ENCODE results near the gene SPHKAP.

DNA sequence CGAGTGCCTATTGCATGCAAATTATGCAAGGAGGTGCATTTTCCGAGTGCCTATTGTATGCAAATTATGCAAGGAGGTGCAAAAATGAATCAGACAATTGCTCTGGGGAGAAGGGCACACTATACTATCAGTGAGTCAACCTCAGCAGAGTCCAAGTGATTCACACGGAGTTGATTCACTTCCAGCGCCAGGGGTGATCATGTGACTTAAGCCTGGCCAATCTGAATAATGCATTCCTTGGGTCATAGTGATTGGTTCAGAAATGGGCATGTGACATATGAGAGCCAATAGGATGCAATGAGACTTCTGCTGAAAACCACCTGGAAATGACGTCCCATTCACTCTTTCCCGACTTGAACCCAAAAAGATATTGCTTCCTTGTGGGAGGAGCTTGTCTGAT lies 157.9 kb downstream of the SPHKAP start:
- TF ChIP-seq, protein P1, sequence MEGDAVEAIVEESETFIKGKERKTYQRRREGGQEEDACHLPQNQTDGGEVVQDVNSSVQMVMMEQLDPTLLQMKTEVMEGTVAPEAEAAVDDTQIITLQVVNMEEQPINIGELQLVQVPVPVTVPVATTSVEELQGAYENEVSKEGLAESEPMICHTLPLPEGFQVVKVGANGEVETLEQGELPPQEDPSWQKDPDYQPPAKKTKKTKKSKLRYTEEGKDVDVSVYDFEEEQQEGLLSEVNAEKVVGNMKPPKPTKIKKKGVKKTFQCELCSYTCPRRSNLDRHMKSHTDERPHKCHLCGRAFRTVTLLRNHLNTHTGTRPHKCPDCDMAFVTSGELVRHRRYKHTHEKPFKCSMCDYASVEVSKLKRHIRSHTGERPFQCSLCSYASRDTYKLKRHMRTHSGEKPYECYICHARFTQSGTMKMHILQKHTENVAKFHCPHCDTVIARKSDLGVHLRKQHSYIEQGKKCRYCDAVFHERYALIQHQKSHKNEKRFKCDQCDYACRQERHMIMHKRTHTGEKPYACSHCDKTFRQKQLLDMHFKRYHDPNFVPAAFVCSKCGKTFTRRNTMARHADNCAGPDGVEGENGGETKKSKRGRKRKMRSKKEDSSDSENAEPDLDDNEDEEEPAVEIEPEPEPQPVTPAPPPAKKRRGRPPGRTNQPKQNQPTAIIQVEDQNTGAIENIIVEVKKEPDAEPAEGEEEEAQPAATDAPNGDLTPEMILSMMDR (IDR thresholded peaks at IDR 0.05), result no peak
- TF ChIP-seq FOXM1 (IDR thresholded peaks at IDR 0.05; ENCODE audit: low read depth) (no peak), YY1 (IDR thresholded peaks at IDR 0.05; ENCODE audit: low read depth) (no peak)
- TF ChIP-seq, protein P2, sequence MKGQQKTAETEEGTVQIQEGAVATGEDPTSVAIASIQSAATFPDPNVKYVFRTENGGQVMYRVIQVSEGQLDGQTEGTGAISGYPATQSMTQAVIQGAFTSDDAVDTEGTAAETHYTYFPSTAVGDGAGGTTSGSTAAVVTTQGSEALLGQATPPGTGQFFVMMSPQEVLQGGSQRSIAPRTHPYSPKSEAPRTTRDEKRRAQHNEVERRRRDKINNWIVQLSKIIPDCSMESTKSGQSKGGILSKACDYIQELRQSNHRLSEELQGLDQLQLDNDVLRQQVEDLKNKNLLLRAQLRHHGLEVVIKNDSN (IDR thresholded peaks at IDR 0.05; ENCODE audit: borderline replicate concordance, low read depth), result peak; percentile 65
- TF ChIP-seq, protein P3, sequence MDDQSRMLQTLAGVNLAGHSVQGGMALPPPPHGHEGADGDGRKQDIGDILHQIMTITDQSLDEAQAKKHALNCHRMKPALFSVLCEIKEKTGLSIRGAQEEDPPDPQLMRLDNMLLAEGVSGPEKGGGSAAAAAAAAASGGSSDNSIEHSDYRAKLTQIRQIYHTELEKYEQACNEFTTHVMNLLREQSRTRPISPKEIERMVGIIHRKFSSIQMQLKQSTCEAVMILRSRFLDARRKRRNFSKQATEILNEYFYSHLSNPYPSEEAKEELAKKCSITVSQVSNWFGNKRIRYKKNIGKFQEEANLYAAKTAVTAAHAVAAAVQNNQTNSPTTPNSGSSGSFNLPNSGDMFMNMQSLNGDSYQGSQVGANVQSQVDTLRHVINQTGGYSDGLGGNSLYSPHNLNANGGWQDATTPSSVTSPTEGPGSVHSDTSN (IDR thresholded peaks at IDR 0.05), result no peak
